Tongue (tissue), 2 donors: ENCODE results near the gene UROS. TPM values are rescaled to one million over a fixed set of nuclear protein-coding genes. Genes with fewer than 3 reads are reported as not detected.
A peak's percentile ranks its signal among the peaks of the same experiment; 100 is the strongest.

Source experiments
- DNase-seq: peaks from one replicate; pipeline ENCODE4 v3.0.0-alpha.2; 2015
- total RNA-seq: library from RNA; depleted of rRNA; stranded (reverse); fragments of >200 nt; gene quantifications from one replicate; pipeline ENCODE4 v1.2.3, GENCODE V29; 2014

Gene UROS
- total RNA-seq, 1 donor from 2014 or later, result 56.7 TPM

DNA sequence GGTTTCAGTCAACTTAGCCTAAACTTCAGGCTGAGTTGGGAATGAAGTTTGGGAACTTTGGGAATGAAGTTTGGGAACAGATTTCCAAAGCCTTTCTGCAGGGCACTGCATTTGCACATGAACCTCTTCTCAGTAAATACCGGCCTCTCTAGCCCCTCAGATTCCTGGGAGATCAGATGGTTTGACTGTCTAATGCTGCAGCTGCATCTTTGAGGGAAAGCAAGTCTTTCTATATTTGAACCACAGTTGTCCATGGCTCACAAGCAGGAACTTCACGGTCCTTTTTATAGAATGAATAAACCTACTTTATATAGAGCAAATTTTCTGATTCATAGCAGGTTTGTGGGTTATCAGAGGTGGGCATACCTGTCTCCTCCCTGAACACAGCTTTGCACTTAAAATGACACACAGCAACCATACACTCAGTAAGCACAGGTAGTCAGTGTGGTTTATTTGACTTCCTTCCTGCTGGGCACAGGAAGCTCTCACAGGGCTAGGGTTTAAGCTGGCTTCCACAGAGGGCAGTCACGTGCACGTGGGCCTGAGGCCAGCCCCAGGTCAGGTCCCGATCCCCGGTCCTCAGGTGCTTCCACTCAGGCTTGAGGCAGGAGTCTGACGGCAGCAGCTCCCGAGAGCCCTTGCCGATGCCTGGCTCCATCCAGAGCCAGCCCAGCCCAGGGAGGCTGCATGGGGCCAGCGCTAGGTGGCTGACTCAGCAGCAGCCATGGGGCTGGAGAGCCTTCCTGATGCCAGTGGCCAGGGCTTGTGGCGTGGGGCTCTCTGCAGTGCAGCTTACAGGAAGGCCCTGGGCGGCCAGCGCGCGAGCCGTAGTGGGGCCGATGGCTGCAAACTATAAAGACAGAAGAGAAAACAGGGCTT lies 34.7 kb downstream of the UROS start:
- DNase-seq, result peak; percentile 25

DNA sequence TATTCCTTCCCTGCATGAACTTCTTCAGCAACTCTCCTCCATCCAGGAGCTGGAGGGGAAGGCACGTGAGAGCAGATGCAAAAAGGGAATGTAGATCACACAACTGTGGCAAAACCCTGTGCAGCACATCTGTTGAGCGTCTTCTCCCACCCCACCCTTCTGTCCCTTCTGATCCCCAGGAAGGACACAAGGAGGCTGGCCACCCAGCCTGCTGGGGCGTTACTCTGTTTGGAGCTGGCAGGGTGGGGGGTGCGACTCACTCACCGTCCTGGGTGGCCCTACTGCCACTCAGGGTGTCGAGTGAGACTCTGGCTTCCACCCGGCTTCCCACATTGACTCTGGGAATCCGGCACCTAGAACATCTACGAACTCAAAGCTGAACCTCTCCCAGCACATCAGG lies 37.3 kb downstream of the UROS start:
- DNase-seq, result no peak

GRCh38 chr10:125783957-125784356 lies 39.1 kb downstream of the UROS start:
- DNase-seq, result no peak

DNA sequence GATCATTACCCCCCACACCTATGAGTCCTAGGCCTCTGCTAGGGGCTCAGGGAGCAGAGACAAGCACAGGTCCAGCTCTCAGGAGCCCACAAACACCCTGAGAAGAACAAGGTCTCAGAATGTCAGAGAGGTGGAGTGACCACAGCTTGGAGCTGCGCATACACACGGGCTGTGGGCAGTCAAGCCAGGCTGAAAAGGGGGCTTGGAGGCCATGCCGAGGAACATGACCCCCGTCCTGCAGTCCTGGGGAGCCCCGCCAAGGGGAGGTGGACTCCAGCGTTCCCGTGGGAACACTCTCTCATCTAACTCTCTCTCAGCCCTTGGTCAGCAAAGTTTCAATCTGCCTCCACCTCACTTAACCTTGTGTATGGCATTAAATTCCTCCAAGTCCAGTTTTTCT lies 39.6 kb downstream of the UROS start:
- DNase-seq, result no peak

- peak; percentile 65 for DNase-seq
Observed at GRCh38 chr10:125782616-125783015, 40.4 kb downstream of the UROS start.

DNA sequence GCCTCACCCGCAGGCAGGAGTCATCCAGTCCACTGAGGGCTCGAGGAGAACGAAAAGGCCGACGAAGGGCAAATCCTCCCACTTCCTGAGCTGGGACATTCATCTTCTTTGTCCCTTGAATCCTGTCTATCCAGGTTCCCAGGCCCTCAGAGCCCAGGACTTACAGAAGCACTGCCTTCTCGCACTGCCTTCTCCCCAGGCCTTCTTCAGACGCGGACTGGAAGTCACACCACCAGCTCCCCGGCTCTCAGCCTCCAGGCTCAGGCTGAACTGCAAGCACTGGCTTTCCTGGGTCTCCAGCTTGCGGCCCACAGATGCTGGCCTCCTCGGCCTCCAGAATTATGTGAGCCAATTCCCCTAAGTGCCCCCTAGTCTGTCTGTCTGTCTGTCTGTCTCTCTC lies 41.0 kb downstream of the UROS start:
- DNase-seq, result no peak

DNA sequence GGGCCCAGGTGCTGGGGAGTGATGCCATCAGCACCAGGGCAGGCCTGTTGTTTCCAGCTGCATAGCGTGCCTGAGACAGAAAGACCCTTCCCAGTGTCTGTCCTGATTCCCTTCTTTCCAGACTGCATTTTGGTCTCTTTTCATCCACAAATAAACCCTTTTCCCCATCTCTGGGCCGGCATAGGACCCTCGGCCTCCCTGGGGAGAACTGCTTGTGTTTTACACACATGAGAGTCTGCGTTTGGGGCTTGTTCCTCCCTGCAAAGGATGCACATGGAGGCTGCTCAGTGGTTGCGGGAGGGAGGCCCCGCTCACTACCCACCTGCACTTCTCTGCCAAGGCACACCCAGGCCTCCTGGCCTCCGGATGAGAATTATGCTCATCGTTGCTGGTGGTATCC lies 41.7 kb downstream of the UROS start:
- DNase-seq, result no peak

- no peak for DNase-seq
Observed at GRCh38 chr10:125779403-125780327, 43.4 kb downstream of the UROS start.

GRCh38 chr10:125778556-125778955 lies 44.5 kb downstream of the UROS start:
- no peak for DNase-seq

GRCh38 chr10:125777806-125778205 lies 45.3 kb downstream of the UROS start:
- DNase-seq, result no peak

DNA sequence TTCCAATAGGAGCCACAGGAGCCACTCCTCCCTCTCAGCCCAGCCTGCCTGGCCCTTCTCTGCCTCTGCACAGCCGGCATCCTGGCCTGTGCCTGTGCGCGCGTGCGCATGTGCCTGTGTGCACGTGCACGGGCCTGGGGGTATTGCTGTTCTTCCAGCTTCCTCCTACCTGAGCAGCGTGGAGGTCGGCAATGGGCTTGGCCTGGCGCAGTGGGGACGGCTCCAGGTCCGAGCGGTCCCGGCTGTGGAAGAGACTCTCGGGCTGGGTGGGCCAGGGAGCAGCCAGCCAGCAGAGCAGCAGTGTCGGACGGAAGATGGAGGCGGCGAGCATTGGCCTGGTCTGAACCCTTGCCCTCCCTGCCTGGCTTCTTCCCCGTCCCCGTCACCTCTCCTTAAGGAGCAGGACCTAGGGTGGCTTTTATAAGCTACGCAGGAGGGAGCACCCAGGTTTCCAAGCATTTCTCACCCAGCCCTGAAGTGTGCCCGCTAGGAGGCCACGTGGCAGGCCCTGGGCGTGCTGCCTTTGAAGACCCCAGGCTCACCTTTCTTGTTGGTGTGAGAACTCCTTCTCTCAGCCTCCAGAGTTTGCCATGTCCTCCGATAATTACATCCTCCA lies 47.5 kb downstream of the UROS start, which contains the start of gene MMP21:
Gene MMP21 (minus strand): TSS at position 331 of the 616 bp plus-strand sequence. CDS start 0 bp downstream, at position 331.
- no peak for DNase-seq

DNA sequence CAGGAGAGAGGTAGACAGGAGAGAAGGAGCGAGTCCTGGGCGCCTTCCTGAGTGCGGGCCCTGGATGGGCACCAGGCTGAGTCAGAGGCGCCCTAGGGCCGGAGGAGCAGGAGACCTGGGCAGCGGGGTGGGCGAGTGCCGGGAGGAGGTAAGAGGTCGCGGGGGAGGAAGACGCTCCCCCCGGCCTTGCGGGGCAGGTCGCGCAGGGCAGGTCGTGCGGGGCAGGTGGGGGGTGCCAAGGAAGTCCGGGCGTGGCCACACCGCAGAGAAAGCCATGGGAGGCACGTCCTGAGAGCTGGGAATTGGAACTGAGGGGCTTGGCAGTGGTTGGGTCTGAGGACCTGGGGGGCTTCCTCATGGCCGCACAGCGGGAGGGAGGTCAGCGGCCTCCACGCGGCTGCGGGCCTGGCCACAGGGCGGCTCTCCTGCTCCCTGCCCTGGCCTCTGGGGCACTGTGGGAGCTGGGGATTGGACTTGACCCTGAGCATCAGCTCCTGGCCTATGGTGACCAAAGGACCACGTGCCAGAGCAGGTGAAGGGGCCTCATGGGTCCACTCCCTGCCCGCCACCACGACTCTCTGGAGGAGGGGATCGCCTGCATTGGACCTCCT lies 48.4 kb downstream of the UROS start:
- no peak for DNase-seq

- DNase-seq, result no peak
Observed at GRCh38 chr10:125773687-125774543, 49.1 kb downstream of the UROS start.

DNA sequence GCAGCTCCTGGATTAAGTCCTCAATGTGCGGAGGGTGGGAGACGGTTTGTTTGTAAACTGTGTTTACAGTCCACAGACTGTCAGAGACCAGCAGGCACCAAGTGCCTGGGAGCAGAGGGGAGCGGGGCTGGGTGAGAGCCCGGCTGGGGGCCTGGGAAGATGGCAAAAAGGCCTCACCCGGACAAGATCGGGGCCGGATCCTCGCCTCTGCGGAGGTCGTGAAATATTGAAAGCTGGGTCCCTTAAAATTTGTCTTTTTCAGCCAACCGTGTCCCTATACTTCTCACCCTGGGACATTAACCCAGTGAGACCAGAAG lies 50.2 kb downstream of the UROS start:
- DNase-seq, result no peak

GRCh38 chr10:125772112-125772863 lies 50.8 kb downstream of the UROS start:
- DNase-seq, result no peak

GRCh38 chr10:125770844-125771243 lies 52.2 kb downstream of the UROS start:
- no peak for DNase-seq

- no peak for DNase-seq
Observed at GRCh38 chr10:125769175-125769574, 53.9 kb downstream of the UROS start.

DNA sequence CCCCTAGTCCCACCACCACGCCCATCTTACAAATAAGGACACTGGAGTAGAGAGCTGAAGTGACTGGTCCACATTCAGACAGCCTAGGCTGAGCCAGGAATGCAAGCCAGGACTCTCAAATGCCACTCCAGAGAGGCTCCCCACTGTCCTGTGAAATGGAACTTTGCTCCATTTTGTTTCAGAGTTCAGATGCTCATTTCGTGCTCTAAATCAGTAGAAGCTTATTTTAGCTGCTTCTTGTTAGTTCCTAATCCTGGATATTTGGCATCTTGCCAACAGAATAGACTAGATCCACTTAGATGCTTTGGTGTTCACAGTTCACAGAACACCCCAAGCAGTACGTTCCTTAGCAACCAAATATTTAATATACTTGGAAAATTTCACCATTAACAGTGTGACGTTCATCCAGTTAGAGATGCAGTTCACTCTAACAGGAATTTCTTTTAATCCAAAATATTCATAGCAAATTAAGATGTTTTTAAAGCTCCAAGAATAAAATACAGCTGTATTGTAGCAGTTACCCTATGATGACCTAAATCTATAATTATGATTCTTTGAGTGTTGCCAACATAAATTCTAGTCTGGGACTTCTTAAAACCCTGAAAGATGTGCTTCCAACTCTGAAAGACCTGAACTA lies 54.7 kb downstream of the UROS start:
- DNase-seq, result peak; percentile 92

- DNase-seq, result no peak
Observed at GRCh38 chr10:125766511-125766910, 56.5 kb downstream of the UROS start.

DNA sequence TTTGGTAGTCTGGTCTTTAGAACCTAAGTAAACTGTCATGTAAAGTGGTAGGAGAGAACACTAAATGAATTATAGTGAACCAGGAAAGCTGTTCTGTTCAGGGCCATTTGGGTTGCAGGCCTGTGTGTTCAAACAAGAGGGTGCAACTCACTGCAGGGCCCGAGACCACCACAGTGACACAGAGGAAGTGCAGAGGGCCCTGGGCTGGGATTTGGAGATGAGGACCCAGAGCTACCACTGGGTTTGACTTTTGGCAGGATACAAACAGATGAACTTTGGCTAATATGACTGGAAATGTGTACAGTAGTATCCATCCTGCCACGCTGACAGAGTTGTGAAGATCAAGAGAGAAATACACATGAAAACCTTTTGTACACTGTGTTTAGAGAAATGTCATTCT lies 57.2 kb downstream of the UROS start:
- DNase-seq, result no peak
